IMR-90 (cell line): ENCODE data around the gene IFT20. TPM values are rescaled to one million over a fixed set of nuclear protein-coding genes. Genes with fewer than 3 reads are reported as not detected.

Source experiments
- ATAC-seq: fragments of 200-7000 bp; cut with Tn5 transposase; 2 replicates; pipeline ENCODE4 v1.9.1; 2020; ENCODE audit warnings: low read depth, mild to moderate bottlenecking, moderate library complexity
- BruUV-seq: library from RNA; stranded (reverse); fragments of 400-500 nt; replicated peaks from 2 replicates; lab custom pipeline; 2021; lab: Mats Ljungman, UMichigan
- CTCF ChIA-PET: fragments of 300-600 bp; formaldehyde crosslinking; extraction: SDS; loops from one replicate; lab custom pipeline; 2021; ENCODE audit warnings: antibody characterized with exemption; lab: Yijun Ruan, JAX
- POLR2A ChIA-PET: fragments of 300-600 bp; sonication (Branson Sonifier 250); formaldehyde crosslinking; loops from one replicate; lab custom pipeline; 2022; ENCODE audit warnings: antibody characterized with exemption; ENCODE audit not compliant: unreplicated experiment; lab: Charles Lee
- DNase-seq: peaks from one replicate; pipeline ENCODE4 v3.0.0; 2013
- H2AFZ ChIP-seq: replicated peaks from 2 replicates; pipeline ENCODE3; 2013; ENCODE audit warnings: low read length, mild to moderate bottlenecking; ENCODE audit not compliant: poor library complexity
- H2AK5ac ChIP-seq: 2 replicates; pipeline ENCODE4 v1.6.1; 2013; ENCODE audit warnings: low read depth, low read length, inconsistent platforms
- H2AK9ac ChIP-seq: replicated peaks from 2 replicates; pipeline ENCODE3; 2013; ENCODE audit warnings: mild to moderate bottlenecking, low read depth, low read length, moderate library complexity; ENCODE audit not compliant: poor library complexity
- H2BK120ac ChIP-seq: 2 replicates; pipeline ENCODE4 v1.6.1; 2013; ENCODE audit warnings: low read depth, low read length, inconsistent platforms
- H2BK15ac ChIP-seq: 3 replicates; pipeline ENCODE4 v1.6.1; 2013; ENCODE audit warnings: low read depth, low read length, inconsistent platforms
- H2BK20ac ChIP-seq: 2 replicates; pipeline ENCODE4 v1.6.1; 2013; ENCODE audit warnings: low read depth, mild to moderate bottlenecking, inconsistent platforms, low read length, moderate library complexity
- H2BK5ac ChIP-seq: 2 replicates; pipeline ENCODE4 v1.6.1; 2013; ENCODE audit warnings: mild to moderate bottlenecking, low read depth, low read length, inconsistent platforms; ENCODE audit not compliant: poor library complexity, severe bottlenecking
- H3K14ac ChIP-seq: replicated peaks from 2 replicates; pipeline ENCODE4 v1.6.1; 2013; ENCODE audit warnings: low read depth, low read length, inconsistent platforms
- H3K18ac ChIP-seq: 2 replicates; pipeline ENCODE4 v1.6.1; 2013; ENCODE audit warnings: low read depth, low read length, control low read depth
- H3K23ac ChIP-seq: 2 replicates; pipeline ENCODE4 v1.6.1; 2013; ENCODE audit warnings: low read depth, low read length, inconsistent platforms
- H3K27ac ChIP-seq: 2 replicates; pipeline ENCODE4 v1.5.1; 2013; ENCODE audit warnings: mild to moderate bottlenecking, control low read depth, low read length; ENCODE audit not compliant: insufficient read depth
- H3K27me3 ChIP-seq: 2 replicates; pipeline ENCODE4 v1.6.1; 2013; ENCODE audit warnings: low read length; ENCODE audit not compliant: control insufficient read depth, insufficient read depth
- H3K36me3 ChIP-seq: 2 replicates; pipeline ENCODE4 v1.6.1; 2013; ENCODE audit warnings: low read length, mixed read lengths; ENCODE audit not compliant: control insufficient read depth, insufficient read depth
- H3K4ac ChIP-seq: 2 replicates; pipeline ENCODE4 v1.6.1; 2013; ENCODE audit warnings: low read depth, low read length, inconsistent platforms
- H3K4me1 ChIP-seq: 2 replicates; pipeline ENCODE4 v1.6.1; 2013; ENCODE audit warnings: low read length, mixed read lengths; ENCODE audit not compliant: control insufficient read depth, insufficient read depth
- H3K4me2 ChIP-seq: 2 replicates; pipeline ENCODE4 v1.6.1; 2013; ENCODE audit warnings: low read depth, mild to moderate bottlenecking, control low read depth, low read length, moderate library complexity
- H3K4me3 ChIP-seq: 2 replicates; pipeline ENCODE4 v1.5.1; 2013; ENCODE audit warnings: low read depth, mild to moderate bottlenecking, control low read depth, low read length, moderate library complexity; ENCODE audit not compliant: insufficient read depth
- H3K56ac ChIP-seq: 2 replicates; pipeline ENCODE4 v1.6.1; 2013; ENCODE audit warnings: low read length, inconsistent platforms; ENCODE audit not compliant: insufficient read depth; ENCODE audit errors: extremely low read depth
- H3K79me1 ChIP-seq, 2 experiments: 2 replicates each; pipeline ENCODE4 v1.6.1; 2013; ENCODE audit warnings: low read length in 2 of 2, inconsistent platforms in 1 of 2, low read depth in 1 of 2
- H3K9ac ChIP-seq: 2 replicates; pipeline ENCODE4 v1.6.1; 2013; ENCODE audit warnings: low read depth, low read length, control low read depth
- H3K9me1 ChIP-seq: 2 replicates; pipeline ENCODE4 v1.6.1; 2013; ENCODE audit warnings: low read length, inconsistent platforms; ENCODE audit not compliant: insufficient read depth
- H3K9me3 ChIP-seq: 2 replicates; pipeline ENCODE4 v1.6.1; 2013; ENCODE audit warnings: low read length; ENCODE audit not compliant: control insufficient read depth, insufficient read depth
- H4K20me1 ChIP-seq: 2 replicates; pipeline ENCODE4 v1.6.1; 2013; ENCODE audit warnings: low read length, inconsistent platforms; ENCODE audit not compliant: insufficient read depth
- H4K5ac ChIP-seq: 2 replicates; pipeline ENCODE4 v1.6.1; 2013; ENCODE audit warnings: mild to moderate bottlenecking, low read depth, low read length, control low read depth
- H4K8ac ChIP-seq, 2 experiments: 2 replicates each; pipeline ENCODE4 v1.6.1; 2013; ENCODE audit warnings: low read depth in 2 of 2, low read length in 2 of 2, control low read depth in 1 of 2, inconsistent platforms in 1 of 2
- H4K91ac ChIP-seq: 2 replicates; pipeline ENCODE4 v1.6.1; 2013; ENCODE audit warnings: low read depth, low read length, inconsistent platforms; ENCODE audit not compliant: insufficient read depth
- CEBPB ChIP-seq: IDR thresholded peaks from 2 replicates; pipeline ENCODE4 v1.6.1; 2012; ENCODE audit warnings: low read depth, low read length, improper control_type of control experiment
- MAZ ChIP-seq: IDR thresholded peaks from 2 replicates; pipeline ENCODE4 v1.6.1; 2012; ENCODE audit warnings: low read depth, mild to moderate bottlenecking, low read length, improper control_type of control experiment, moderate library complexity, borderline replicate concordance
- WGBS, 2 experiments: methylation state at CpG; one replicate each; pipeline versions ENCODE4 v1.1.5 to v1.1.7; 2013; ENCODE audit warnings: missing lambda C conversion rate in 2 of 2; ENCODE audit not compliant: insufficient read length in 1 of 2; ENCODE audit errors: extremely low coverage in 2 of 2; 5-methylcytosine and 5-hydroxymethylcytosine counted together
- dilution Hi-C: fragments of 300-500 bp; cut with HindIII; formaldehyde crosslinking; loops from one replicate; pipeline ENCODE4 v1.14.3; 2018; ENCODE audit warnings: low sequenced_read_pairs; ENCODE audit not compliant: unreplicated experiment
- in situ Hi-C: fragments of 300-500 bp; cut with MboI; formaldehyde crosslinking; loops from 3 replicates; pipeline ENCODE4 v1.14.3; 2019; ENCODE audit warnings: low sequenced_read_pairs, inconsistent platforms, mixed read lengths
- intact Hi-C: fragments of 100-400 bp; cut with micrococcal nuclease; formaldehyde crosslinking; loops from 2 replicates; pipeline ENCODE4 v1.10.0; 2022
- polyA plus RNA-seq, 3 experiments: library from polyadenylated mRNA; depleted of rRNA; stranded (reverse); fragments of >200 nt; gene quantifications; 2 replicates each; pipeline ENCODE4 v1.2.3, GENCODE V29; 2012; ENCODE audit warnings: low replicate concordance in 1 of 3
- total RNA-seq: library from RNA; depleted of rRNA; stranded (reverse); fragments of >200 nt; gene quantifications from 2 replicates; pipeline ENCODE4 v1.2.3, GENCODE V29; 2012

The IFT20 gene
- total and polyA plus RNA-seq, 2 of the 4 experiments (the other 2 are of a cell fraction): 25.5 to 46.3 TPM

GRCh38 chr17:28379814-28380801 is 44.8 kb upstream of the IFT20 start:
- Histone ChIP-seq H3K4me1 (peaks cover 1% of the 10 kb centered on the region; the same call in 1 of the 2 replicates), H3K9me3 (no peaks in the 10 kb centered on the region), H2BK5ac (no peak overlapping the region), H4K8ac (no peak overlapping the region), H2BK15ac (no peak overlapping the region), H3K27me3 (no peaks in the 10 kb centered on the region), H3K18ac (no peak overlapping the region), H3K4me3 (no peak overlapping the region), H3K79me1 (peaks cover 4 to 28% of the 10 kb centered on the region in 2 experiments; a peak in 2 of 4 replicates), H2BK20ac (no peak overlapping the region), H3K9me1 (peaks cover 4% of the 10 kb centered on the region; the same call in 1 of the 2 replicates), H2AK9ac (no peak overlapping the region), H2AFZ (no peak overlapping the region), H2AK5ac (no peak overlapping the region), H3K23ac (no peak overlapping the region), H2BK120ac (no peak overlapping the region), H4K5ac (no peak overlapping the region), H3K14ac (no peak overlapping the region), H3K27ac (no peak overlapping the region), H3K4me2 (no peak overlapping the region), H3K56ac (no peak overlapping the region), H4K20me1 (peaks cover 26% of the 10 kb centered on the region), H3K36me3 (peaks cover 22% of the 10 kb centered on the region), H3K9ac (no peak overlapping the region), H4K91ac (no peak overlapping the region), H3K4ac (no peak overlapping the region)
- in situ Hi-C loops (no loop called here), dilution Hi-C loops (no loop called here), intact Hi-C loops (no loop called here)
- TF ChIP-seq CEBPB (peak; percentile 60), MAZ (no peak)
- peak; percentile 59 for ATAC-seq
- no TSS peak for BruUV-seq
- CTCF ChIA-PET: no interaction called here
- DNase-seq: peak; percentile 57
- POLR2A ChIA-PET: no interaction called here
- WGBS, 2 experiments: 96% methylated on average over 8 of the region's 10 CpGs; no CpG with 5 or more reads in 1 of the 2 experiments
